Bronchial epithelial cell (primary cell): Measurements from ENCODE around the gene CANT1. TPM values are rescaled to one million over a fixed set of nuclear protein-coding genes. Genes with fewer than 3 reads are reported as not detected.

Experiments
- DNase-seq: peaks from one replicate; pipeline ENCODE4 v3.0.0-alpha.2; 2010; ENCODE audit warnings: low read depth
- FAIRE-seq: peaks from 2 replicates; lab custom pipeline; 2011; peaks lifted over from hg19 to GRCh38; lab: Jason Lieb, UNC
- H3K27me3 ChIP-seq: 2 replicates; pipeline ENCODE4 v1.5.1; 2011; ENCODE audit warnings: low read length; ENCODE audit not compliant: control insufficient read depth, insufficient read depth
- H3K36me3 ChIP-seq: 2 replicates; pipeline ENCODE4 v1.5.1; 2011; ENCODE audit warnings: low read length; ENCODE audit not compliant: control insufficient read depth, insufficient read depth
- H3K4me3 ChIP-seq: 2 replicates; pipeline ENCODE4 v1.5.1; 2011; ENCODE audit warnings: mild to moderate bottlenecking, low read depth, low read length, control low read depth
- total RNA-seq: library from RNA; depleted of rRNA; stranded (reverse); fragments of >200 nt; gene quantifications from 2 replicates; pipeline ENCODE4 v1.2.1, GENCODE V29; 2014
- TF ChIP-seq, protein P1 (sequence below): IDR thresholded peaks from 2 replicates; pipeline ENCODE4 v1.5.1; 2011; ENCODE audit warnings: mild to moderate bottlenecking, moderate library complexity, low read length, control low read depth, inconsistent platforms; ENCODE audit not compliant: insufficient read depth, severe bottlenecking

CANT1 gene
- total RNA-seq, 1 donor from 2014 or later: 60.0 TPM

DNA sequence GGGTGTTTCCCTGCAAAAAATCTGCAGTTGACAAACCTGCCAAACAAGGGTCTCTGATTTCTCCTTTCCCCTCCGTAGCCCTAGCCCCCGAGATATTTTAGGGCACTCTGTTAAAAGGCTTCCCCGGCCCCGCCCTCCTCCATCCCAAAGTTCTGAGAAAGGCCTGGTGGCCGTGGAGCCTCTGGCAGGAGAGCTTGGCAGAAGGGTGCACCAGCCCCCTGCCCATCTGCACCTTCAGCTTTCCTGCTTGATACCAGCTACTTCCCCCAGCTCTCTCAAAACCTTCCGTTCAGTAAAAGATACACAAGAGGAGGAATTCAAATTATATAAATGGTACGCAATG is 711 bp upstream of the CANT1 start:
- TF ChIP-seq, protein P1, sequence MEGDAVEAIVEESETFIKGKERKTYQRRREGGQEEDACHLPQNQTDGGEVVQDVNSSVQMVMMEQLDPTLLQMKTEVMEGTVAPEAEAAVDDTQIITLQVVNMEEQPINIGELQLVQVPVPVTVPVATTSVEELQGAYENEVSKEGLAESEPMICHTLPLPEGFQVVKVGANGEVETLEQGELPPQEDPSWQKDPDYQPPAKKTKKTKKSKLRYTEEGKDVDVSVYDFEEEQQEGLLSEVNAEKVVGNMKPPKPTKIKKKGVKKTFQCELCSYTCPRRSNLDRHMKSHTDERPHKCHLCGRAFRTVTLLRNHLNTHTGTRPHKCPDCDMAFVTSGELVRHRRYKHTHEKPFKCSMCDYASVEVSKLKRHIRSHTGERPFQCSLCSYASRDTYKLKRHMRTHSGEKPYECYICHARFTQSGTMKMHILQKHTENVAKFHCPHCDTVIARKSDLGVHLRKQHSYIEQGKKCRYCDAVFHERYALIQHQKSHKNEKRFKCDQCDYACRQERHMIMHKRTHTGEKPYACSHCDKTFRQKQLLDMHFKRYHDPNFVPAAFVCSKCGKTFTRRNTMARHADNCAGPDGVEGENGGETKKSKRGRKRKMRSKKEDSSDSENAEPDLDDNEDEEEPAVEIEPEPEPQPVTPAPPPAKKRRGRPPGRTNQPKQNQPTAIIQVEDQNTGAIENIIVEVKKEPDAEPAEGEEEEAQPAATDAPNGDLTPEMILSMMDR: no peak
- H3K4me3 ChIP-seq: no peak overlapping the region
- DNase-seq (no peak), FAIRE-seq (no peak)
- H3K36me3 ChIP-seq: peaks cover 6% of the 10 kb centered on the region
- no peaks in the 10 kb centered on the region for H3K27me3 ChIP-seq

DNA sequence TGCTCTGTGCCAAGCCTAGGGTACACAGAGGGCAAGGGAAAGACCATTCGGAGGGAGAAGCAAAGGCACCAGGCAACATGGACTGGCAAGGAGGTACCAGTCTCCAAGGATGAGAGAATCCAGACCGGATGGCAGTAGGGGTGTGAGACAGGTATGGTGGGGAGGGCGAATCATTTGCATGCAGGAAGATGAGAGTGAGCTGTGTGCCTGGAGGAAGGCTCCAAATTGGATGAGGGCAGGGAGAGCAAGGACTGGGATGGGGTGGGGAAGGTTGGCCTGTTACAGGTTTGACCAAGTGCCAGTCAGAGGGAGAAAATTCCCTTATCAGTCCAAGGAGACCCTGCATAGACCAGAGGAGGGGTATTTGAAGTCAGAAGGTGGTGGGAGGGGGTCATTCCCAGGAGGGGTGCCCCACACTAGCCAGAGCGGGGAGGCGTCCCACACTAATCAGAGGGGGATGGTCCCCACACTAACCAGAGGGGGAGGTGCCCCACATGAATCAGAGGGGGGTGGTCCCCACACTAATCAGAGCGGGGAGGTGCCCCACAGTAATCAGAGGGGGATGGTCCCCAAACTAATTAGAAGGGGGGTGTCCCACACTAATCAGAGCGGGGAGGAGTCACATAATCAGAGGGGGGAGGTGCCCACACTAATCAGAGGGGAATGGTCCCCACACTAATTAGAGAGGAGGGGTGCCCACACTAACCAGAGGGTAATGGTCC is 737 bp downstream of the CANT1 start:
- H3K4me3 ChIP-seq: peak overlapping the region; percentile 89
- FAIRE-seq (no peak), DNase-seq (no peak)
- H3K36me3 ChIP-seq: peaks cover 6% of the 10 kb centered on the region
- TF ChIP-seq, protein P1: no peak
- no peaks in the 10 kb centered on the region for H3K27me3 ChIP-seq

DNA sequence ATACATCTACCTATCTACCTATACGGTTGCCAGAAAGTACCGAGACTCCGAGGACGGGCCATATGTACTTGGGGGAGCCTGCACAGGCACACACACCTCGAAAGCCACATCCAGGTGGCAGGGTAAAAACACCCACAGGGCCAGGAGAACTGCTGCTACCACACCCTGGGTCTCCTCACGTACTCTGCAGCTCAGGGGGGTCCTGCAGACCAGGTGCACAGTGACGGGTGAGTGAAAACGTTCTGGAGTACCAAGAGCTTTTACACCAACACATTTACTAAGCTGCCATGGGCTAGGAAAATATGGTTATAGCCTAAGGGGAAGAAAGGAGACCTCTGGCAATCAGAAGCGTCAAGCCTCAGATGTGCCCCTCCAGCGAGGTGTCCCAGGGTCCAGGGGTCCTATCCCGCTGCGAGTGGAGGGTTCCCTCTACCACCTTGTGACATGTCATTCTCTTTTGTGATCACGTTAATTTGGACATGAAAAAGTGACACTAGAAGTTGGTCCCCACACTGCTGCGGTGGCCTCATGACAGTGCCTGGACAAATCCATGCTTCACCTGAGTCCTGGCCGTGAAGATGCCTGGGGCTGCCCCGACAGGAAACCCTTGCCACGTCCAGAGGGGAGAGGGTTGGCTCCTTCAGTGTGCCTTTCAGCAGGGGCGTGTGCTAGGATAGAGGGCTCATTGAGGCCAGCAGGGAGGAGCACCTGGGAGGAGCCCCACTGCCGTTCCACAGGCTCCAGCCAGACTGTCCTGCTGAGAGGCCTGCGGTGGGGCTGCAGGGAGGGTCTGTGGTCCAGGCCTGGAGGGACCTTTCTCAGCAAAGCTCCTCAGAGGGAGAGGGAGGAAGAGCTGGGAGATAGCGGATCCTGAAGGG is 1.8 kb downstream of the CANT1 start:
- TF ChIP-seq, protein P1: no peak
- Histone ChIP-seq H3K36me3 (peaks cover 10% of the 10 kb centered on the region), H3K27me3 (no peaks in the 10 kb centered on the region), H3K4me3 (no peak overlapping the region)
- DNase-seq: no peak
- FAIRE-seq: no peak

GRCh38 chr17:79006794-79007503 is 2.6 kb downstream of the CANT1 start:
- no peak for FAIRE-seq

GRCh38 chr17:79006046-79006445 is 3.5 kb downstream of the CANT1 start:
- DNase-seq: no peak
- TF ChIP-seq, protein P1: no peak
- Histone ChIP-seq H3K36me3 (peaks cover 12% of the 10 kb centered on the region), H3K27me3 (no peaks in the 10 kb centered on the region), H3K4me3 (no peak overlapping the region)
- no peak for FAIRE-seq

More at GRCh38 chr17:79006794-79007503, 2.6 kb downstream of the CANT1 start:
- no peak for DNase-seq
- Histone ChIP-seq H3K27me3 (no peaks in the 10 kb centered on the region), H3K4me3 (no peak overlapping the region), H3K36me3 (peaks cover 12% of the 10 kb centered on the region)
- TF ChIP-seq, protein P1: no peak
